SK-N-SH (cell line): ENCODE data around the gene SDSL. TPM values are rescaled to one million over a fixed set of nuclear protein-coding genes. Genes with fewer than 3 reads are reported as not detected.

Experiments used
- CTCF ChIA-PET: fragments of 300-600, 350-600 bp; formaldehyde crosslinking; extraction: SDS; loops from one replicate; lab custom pipeline; 2021; lab: Yijun Ruan, JAX
- POLR2A ChIA-PET: fragments of 350-600 bp; sonication (Branson Sonifier 250); formaldehyde crosslinking; extraction: SDS; loops from one replicate; lab custom pipeline; 2020; ENCODE audit warnings: antibody characterized with exemption, inconsistent platforms; lab: Yijun Ruan, JAX
- DNase-seq: peaks from one replicate; pipeline ENCODE4 v3.0.0; 2012
- H2AFZ ChIP-seq: fragments of 200-600 bp; sonication (generic); 2 replicates; pipeline ENCODE4 v1.8.1; 2016; ENCODE audit warnings: antibody characterized with exemption, mild to moderate bottlenecking, low read depth
- H3F3A ChIP-seq: fragments of 200-600 bp; sonication (generic); replicated peaks from 2 replicates; pipeline ENCODE3; 2016; ENCODE audit warnings: antibody characterized with exemption, mild to moderate bottlenecking; ENCODE audit not compliant: insufficient read depth
- H3K27ac ChIP-seq, 2 experiments: fragments of 200-500 bp in 1 of 2; fragments of 200-600 bp in 1 of 2; sonication (Bioruptor generic) in 1 of 2; sonication (generic), shearing (Covaris generic) in 1 of 2; 2 replicates each; pipeline versions ENCODE4 v1.5.1 to v1.6.1; 2014 to 2016; ENCODE audit warnings: low read depth in 2 of 2, inconsistent platforms in 1 of 2, low read length in 1 of 2, mild to moderate bottlenecking in 1 of 2, mixed read lengths in 1 of 2
- H3K27me3 ChIP-seq: fragments of 200-600 bp; sonication (generic), shearing (Covaris generic); 2 replicates; pipeline ENCODE4 v1.6.1; 2016; ENCODE audit warnings: mixed run types; ENCODE audit not compliant: insufficient read depth
- H3K36me3 ChIP-seq, 2 experiments: fragments of 200-500 bp in 1 of 2; fragments of 200-600 bp in 1 of 2; sonication (Bioruptor generic) in 1 of 2; sonication (generic) in 1 of 2; replicated peaks in 1 of 2; 2 replicates each; pipeline versions ENCODE3 to v1.5.1; 2014 to 2016; ENCODE audit warnings: low read length in 1 of 2, mild to moderate bottlenecking in 1 of 2; ENCODE audit not compliant: insufficient read depth in 2 of 2, control insufficient read depth in 1 of 2
- H3K4me1 ChIP-seq, 2 experiments: fragments of 200-500 bp in 1 of 2; fragments of 200-600 bp in 1 of 2; sonication (Bioruptor generic) in 1 of 2; sonication (generic), shearing (Covaris generic) in 1 of 2; 2 replicates each; pipeline versions ENCODE4 v1.5.1 to v1.6.1; 2014 to 2016; ENCODE audit warnings: low read depth in 1 of 2, low read length in 1 of 2, mixed run types in 1 of 2; ENCODE audit not compliant: insufficient read depth in 2 of 2, control insufficient read depth in 1 of 2
- H3K4me2 ChIP-seq: fragments of 200-600 bp; sonication (generic), shearing (Covaris generic); 2 replicates; pipeline ENCODE4 v1.6.1; 2017; ENCODE audit warnings: mixed run types
- H3K4me3 ChIP-seq, 2 experiments: fragments of 200-500 bp in 1 of 2; fragments of 200-600 bp in 1 of 2; sonication (Bioruptor generic) in 1 of 2; sonication (generic), shearing (Covaris generic) in 1 of 2; 2 replicates each; pipeline versions ENCODE4 v1.5.1 to v1.8.1; 2014 to 2016; ENCODE audit warnings: low read depth in 2 of 2, inconsistent platforms in 1 of 2, low read length in 1 of 2, mild to moderate bottlenecking in 1 of 2, mixed read lengths in 1 of 2, moderate library complexity in 1 of 2
- H3K79me2 ChIP-seq: fragments of 200-600 bp; sonication (generic); 2 replicates; pipeline ENCODE4 v1.8.1; 2017; ENCODE audit warnings: mild to moderate bottlenecking; ENCODE audit not compliant: insufficient read depth
- H3K9ac ChIP-seq: fragments of 200-600 bp; sonication (generic); 2 replicates; pipeline ENCODE4 v1.6.1; 2017; ENCODE audit warnings: mixed run types
- H3K9me2 ChIP-seq: fragments of 200-600 bp; sonication (generic); 2 replicates; pipeline ENCODE4 v1.6.1; 2017; ENCODE audit warnings: mixed run types
- H3K9me3 ChIP-seq: fragments of 200-600 bp; sonication (generic); 2 replicates; pipeline ENCODE4 v1.6.1; 2017; ENCODE audit warnings: mixed run types, mild to moderate bottlenecking, moderate library complexity
- H4K20me1 ChIP-seq: fragments of 200-600 bp; sonication (generic); 2 replicates; pipeline ENCODE4 v1.6.1; 2017; ENCODE audit warnings: mild to moderate bottlenecking, mixed run types; ENCODE audit not compliant: insufficient read depth
- CHD2 ChIP-seq: fragments of 150-350 bp; IDR thresholded peaks from 2 replicates; pipeline ENCODE4 v1.6.1; 2018; ENCODE audit warnings: low read length; ENCODE audit not compliant: partially characterized antibody
- CTCF ChIP-seq: fragments of 200-600 bp; sonication (generic); IDR thresholded peaks from 2 replicates; pipeline ENCODE4 v1.6.1; 2017; ENCODE audit warnings: antibody characterized with exemption, mild to moderate bottlenecking, moderate library complexity
- ELF1 ChIP-seq: IDR thresholded peaks from 2 replicates; pipeline ENCODE4 v1.4.0; 2012
- EP300 ChIP-seq, 2 experiments: IDR thresholded peaks; 2 replicates each; pipeline versions ENCODE4 v1.4.0 to v1.6.1; 2012; ENCODE audit warnings: borderline replicate concordance in 1 of 2, low read depth in 1 of 2, low read length in 1 of 2
- EZH2phosphoT487 ChIP-seq: fragments of 200-600 bp; sonication (generic); IDR thresholded peaks from 2 replicates; pipeline ENCODE4 v1.6.1; 2017; ENCODE audit warnings: low read depth, mixed run types, mild to moderate bottlenecking, antibody characterized with exemption, moderate library complexity, borderline replicate concordance
- FOSL2 ChIP-seq: IDR thresholded peaks from 2 replicates; pipeline ENCODE4 v1.4.0; 2012; ENCODE audit warnings: low read depth, mild to moderate bottlenecking, moderate library complexity, borderline replicate concordance
- FOXM1 ChIP-seq: IDR thresholded peaks from 2 replicates; pipeline ENCODE4 v1.4.0; 2012; ENCODE audit warnings: low read depth, mild to moderate bottlenecking
- GABPA ChIP-seq: IDR thresholded peaks from 2 replicates; pipeline ENCODE4 v1.4.0; 2012; ENCODE audit warnings: low read depth, mild to moderate bottlenecking
- NRF1 ChIP-seq: IDR thresholded peaks from 2 replicates; pipeline ENCODE4 v1.6.1; 2012; ENCODE audit warnings: low read depth, mild to moderate bottlenecking, low read length
- PBX3 ChIP-seq: IDR thresholded peaks from 2 replicates; pipeline ENCODE4; 2012
- POLR2AphosphoS5 ChIP-seq: IDR thresholded peaks from 2 replicates; pipeline ENCODE4 v1.6.1; 2012; ENCODE audit warnings: low read depth, low read length
- RAD21 ChIP-seq: IDR thresholded peaks from 2 replicates; pipeline ENCODE4 v1.6.1; 2012; ENCODE audit warnings: mild to moderate bottlenecking, low read length
- REST ChIP-seq: IDR thresholded peaks from 2 replicates; pipeline ENCODE4 v1.6.1; 2012; ENCODE audit warnings: mild to moderate bottlenecking, low read depth, low read length, moderate library complexity
- SIN3A ChIP-seq: IDR thresholded peaks from 2 replicates; pipeline ENCODE4 v1.6.1; 2012; ENCODE audit warnings: low read depth, mild to moderate bottlenecking, low read length, moderate library complexity, borderline replicate concordance
- TAF1 ChIP-seq: IDR thresholded peaks from 2 replicates; pipeline ENCODE4 v1.6.1; 2012; ENCODE audit warnings: low read depth, mild to moderate bottlenecking, low read length, moderate library complexity, borderline replicate concordance
- TCF12 ChIP-seq: IDR thresholded peaks from 2 replicates; pipeline ENCODE4 v1.4.0; 2012
- TEAD4 ChIP-seq: IDR thresholded peaks from 2 replicates; pipeline ENCODE4 v1.4.0; 2012; ENCODE audit warnings: mild to moderate bottlenecking, borderline replicate concordance; ENCODE audit not compliant: insufficient read depth
- USF1 ChIP-seq: IDR thresholded peaks from 2 replicates; pipeline ENCODE4 v1.4.0; 2012; ENCODE audit warnings: low read depth, borderline replicate concordance
- YY1 ChIP-seq: IDR thresholded peaks from 2 replicates; pipeline ENCODE4 v1.4.0; 2012; ENCODE audit warnings: low read depth, mild to moderate bottlenecking
- WGBS: methylation state at CpG from one replicate; pipeline ENCODE4 v1.1.6; 2017; ENCODE audit warnings: low lambda C conversion rate; 5-methylcytosine and 5-hydroxymethylcytosine counted together
- polyA plus RNA-seq, 3 experiments: library from polyadenylated mRNA; depleted of rRNA; stranded (reverse); fragments of >200 nt; gene quantifications; 2 replicates each; pipeline ENCODE4 v1.2.3, GENCODE V29; 2012

The SDSL gene
- polyA plus RNA-seq, 1 of the 3 experiments (the other 2 are of a cell fraction) = 33.7 TPM

GRCh38 chr12:113457185-113457584, 35.0 kb downstream of the SDSL start:
- Histone ChIP-seq H3K4me1 (no peaks in the 10 kb centered on the region; a peak in 1 of 4 replicates), H3K9me2 (no peaks in the 10 kb centered on the region), H3K79me2 (no peaks in the 10 kb centered on the region), H3K9ac (no peak overlapping the region), H3F3A (no peaks in the 10 kb centered on the region), H3K27ac (no peak overlapping the region), H3K27me3 (peaks cover 28% of the 10 kb centered on the region; the same call in 1 of the 2 replicates), H3K4me2 (no peak overlapping the region), H4K20me1 (no peaks in the 10 kb centered on the region), H3K36me3 (no peaks in the 10 kb centered on the region), H2AFZ (no peak overlapping the region), H3K9me3 (no peaks in the 10 kb centered on the region), H3K4me3 (no peak overlapping the region)
- no peak for TF ChIP-seq EP300 (IDR thresholded peaks at IDR 0.05; ENCODE audit: borderline replicate concordance in 1 of 2, low read depth in 1 of 2, low read length in 1 of 2)
- CTCF ChIA-PET = interaction anchor here (1.7 to 5.4 kb wide), 4 partner anchors 15 to 456 kb away, joined by 5 to 22 read pairs (median 8); no protein-coding TSS in a partner anchor
- 9% methylated on average over 10 of the region's 10 CpGs for WGBS
- POLR2A ChIA-PET = no interaction called here
- DNase-seq = no peak

GRCh38 chr12:113457710-113458109, 35.5 kb downstream of the SDSL start:
- H2AFZ ChIP-seq = no peak overlapping the region
- POLR2A ChIA-PET = no interaction called here
- no peak overlapping the region for H3K4me3 ChIP-seq
- H3K79me2 ChIP-seq = no peaks in the 10 kb centered on the region
- no peaks in the 10 kb centered on the region for H3F3A ChIP-seq
- WGBS = 1% methylated on average over 4 of the region's 4 CpGs
- TF ChIP-seq NRF1 (no peak), GABPA (no peak), TEAD4 (no peak), SIN3A (no peak), CHD2 (no peak), TAF1 (no peak), YY1 (no peak), CTCF (no peak), EZH2phosphoT487 (no peak), PBX3 (no peak), FOSL2 (no peak), RAD21 (no peak), REST (no peak), USF1 (no peak), ELF1 (no peak), POLR2AphosphoS5 (no peak), FOXM1 (no peak), TCF12 (no peak)
- CTCF ChIA-PET = interaction anchor here (1.1 to 5.4 kb wide), 3 partner anchors 16 to 455 kb away, joined by 3 to 22 read pairs (median 8); no protein-coding TSS in a partner anchor
- H3K36me3 ChIP-seq = no peaks in the 10 kb centered on the region
- no peak overlapping the region for H3K27ac ChIP-seq
- no peaks in the 10 kb centered on the region for H4K20me1 ChIP-seq
- H3K27me3 ChIP-seq = peaks cover 28% of the 10 kb centered on the region; the same call in 1 of the 2 replicates
- H3K9me3 ChIP-seq = no peaks in the 10 kb centered on the region
- no peak overlapping the region for H3K4me2 ChIP-seq
- no peak for DNase-seq
- no peaks in the 10 kb centered on the region for H3K9me2 ChIP-seq
- no peaks in the 10 kb centered on the region; a peak in 1 of 4 replicates for H3K4me1 ChIP-seq
- H3K9ac ChIP-seq = no peak overlapping the region
